HEK293T (cell line): Measurements from ENCODE around the gene TREX2.

Experiments
- BHLHE40 ChIP-seq: fragments of 450-650 bp; IDR thresholded peaks from 2 replicates; pipeline ENCODE4 v1.6.1; 2016; ENCODE audit warnings: mild to moderate bottlenecking, moderate library complexity, borderline replicate concordance
- CTBP1 ChIP-seq: fragments of 450-650 bp; IDR thresholded peaks from 2 replicates; pipeline ENCODE4 v1.6.1; 2016; ENCODE audit warnings: borderline replicate concordance
- ELF4 ChIP-seq: fragments of 450-650 bp; IDR thresholded peaks from 2 replicates; pipeline ENCODE4 v1.6.1; 2017; ENCODE audit warnings: antibody characterized with exemption
- FOXA1 ChIP-seq: fragments of 450-650 bp; IDR thresholded peaks from 2 replicates; pipeline ENCODE4 v1.6.1; 2016; ENCODE audit warnings: mild to moderate bottlenecking
- FOXK2 ChIP-seq: fragments of 450-650 bp; IDR thresholded peaks from 2 replicates; pipeline ENCODE4 v1.6.1; 2016; ENCODE audit warnings: mild to moderate bottlenecking
- FOXM1 ChIP-seq: fragments of 450-650 bp; IDR thresholded peaks from 2 replicates; pipeline ENCODE4 v1.6.1; 2017; ENCODE audit warnings: mild to moderate bottlenecking, borderline replicate concordance
- HDGF ChIP-seq: fragments of 450-650 bp; IDR thresholded peaks from 2 replicates; pipeline ENCODE4 v1.6.1; 2017; ENCODE audit warnings: antibody characterized with exemption, borderline replicate concordance
- L3MBTL2 ChIP-seq: fragments of 450-650 bp; conservative IDR thresholded peaks from 2 replicates; pipeline ENCODE4 v1.6.1; 2016; ENCODE audit warnings: mild to moderate bottlenecking
- PKNOX1 ChIP-seq: fragments of 450-650 bp; IDR thresholded peaks from 2 replicates; pipeline ENCODE4 v1.6.1; 2016
- SP1 ChIP-seq: fragments of 450-650 bp; IDR thresholded peaks from 2 replicates; pipeline ENCODE4 v1.6.1; 2017
- TARDBP ChIP-seq: fragments of 450-650 bp; IDR thresholded peaks from 2 replicates; pipeline ENCODE4 v1.6.1; 2016
- ZNF384 ChIP-seq: fragments of 450-650 bp; IDR thresholded peaks from 2 replicates; pipeline ENCODE4 v1.6.1; 2016

DNA sequence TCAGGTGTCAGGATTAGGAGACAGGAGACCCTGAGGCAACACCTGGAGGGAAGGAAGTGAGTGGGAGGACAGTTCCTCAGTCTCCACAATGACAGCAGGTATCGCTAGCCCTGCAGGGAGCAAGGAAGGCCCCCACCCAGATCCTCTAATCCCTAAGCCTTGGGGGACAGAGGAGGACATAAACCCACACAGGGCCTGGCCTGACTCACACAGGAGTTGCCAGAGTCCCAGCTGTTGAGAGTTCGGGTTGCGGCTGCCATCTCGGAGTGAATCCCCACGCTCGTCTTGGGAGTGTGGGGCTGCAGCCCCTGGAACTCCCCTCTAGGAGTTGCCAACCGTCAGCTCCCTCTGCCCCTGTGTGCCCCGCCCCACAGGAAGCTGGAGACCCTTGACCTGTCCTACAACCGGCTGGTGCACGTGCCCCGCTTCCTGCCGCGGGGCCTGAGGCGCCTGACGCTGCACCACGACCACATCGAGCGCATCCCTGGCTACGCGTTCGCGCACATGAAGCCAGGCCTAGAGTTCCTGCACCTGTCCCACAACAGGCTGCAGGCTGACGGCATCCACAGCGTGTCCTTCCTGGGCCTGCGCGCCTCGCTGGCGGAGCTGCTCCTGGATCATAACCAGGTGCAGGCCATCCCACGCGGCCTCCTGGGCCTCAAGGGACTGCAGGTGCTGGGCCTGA lies 39.7 kb upstream of the TREX2 start:
- TF ChIP-seq BHLHE40 = no peak
- TF ChIP-seq FOXM1 = no peak
- no peak for TF ChIP-seq FOXA1
- TF ChIP-seq HDGF = no peak
- no peak for TF ChIP-seq CTBP1
- TF ChIP-seq SP1 = no peak
- no peak for TF ChIP-seq ELF4
- no peak for TF ChIP-seq FOXK2
- TF ChIP-seq L3MBTL2 = no peak
- TF ChIP-seq PKNOX1 = no peak
- no peak for TF ChIP-seq ZNF384
- no peak for TF ChIP-seq TARDBP
